GM21576 (cell line): ENCODE results near the gene SPATA45.

ENCODE experiments used
- ATAC-seq: cut with Tn5 transposase; IDR thresholded peaks from one replicate; pipeline ENCODE4 v1.9.1; 2021; ENCODE audit warnings: mild to moderate bottlenecking, moderate library complexity; ENCODE audit not compliant: unreplicated experiment

Gene SPATA45

DNA sequence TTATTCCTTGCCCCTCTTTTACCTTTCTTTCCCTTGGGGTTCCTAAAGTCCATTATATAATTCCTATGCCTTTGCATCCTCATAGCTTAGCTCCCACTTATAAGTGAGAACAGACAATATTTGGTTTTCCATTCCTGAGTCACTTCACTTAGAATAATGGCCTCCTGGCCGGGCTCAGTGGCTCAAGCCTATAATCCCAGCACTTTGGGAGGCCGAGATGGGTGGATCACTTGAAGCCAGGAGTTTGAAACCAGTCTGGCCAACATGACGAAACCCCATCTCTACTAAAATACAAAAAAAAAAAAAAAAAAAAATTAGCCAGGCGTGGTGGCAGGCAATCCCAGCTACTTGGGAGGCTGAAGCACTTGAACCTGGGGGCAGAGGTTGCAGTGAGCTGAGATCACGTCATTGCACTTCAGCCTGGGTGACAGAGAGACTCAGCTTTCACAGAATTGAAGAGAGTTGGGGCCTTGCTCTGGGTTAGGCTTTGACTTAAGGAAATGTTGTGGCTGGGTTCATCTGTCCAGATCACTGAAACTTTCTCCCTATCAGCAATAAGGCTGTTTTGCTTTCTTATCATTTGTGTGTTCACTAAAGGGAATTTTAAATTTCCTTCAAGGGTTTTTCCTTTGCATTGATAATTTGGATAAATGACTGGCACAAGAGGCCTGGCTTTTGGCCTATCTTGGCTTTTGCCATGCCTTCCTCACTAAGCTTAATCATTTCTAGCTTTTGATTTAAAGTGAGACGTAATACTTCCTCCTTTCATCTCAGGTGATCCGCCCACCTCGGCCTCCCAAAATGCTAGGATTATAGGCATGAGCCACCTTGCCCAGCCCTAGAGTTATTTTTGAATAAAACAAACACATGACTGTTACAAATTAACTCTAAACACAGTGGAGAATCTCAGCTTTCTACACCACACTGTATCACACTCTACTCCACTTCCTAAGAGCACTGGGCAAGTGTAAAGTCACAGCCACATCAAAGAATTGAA lies 13.9 kb downstream of the SPATA45 start:
- ATAC-seq, result peak; percentile 67

DNA sequence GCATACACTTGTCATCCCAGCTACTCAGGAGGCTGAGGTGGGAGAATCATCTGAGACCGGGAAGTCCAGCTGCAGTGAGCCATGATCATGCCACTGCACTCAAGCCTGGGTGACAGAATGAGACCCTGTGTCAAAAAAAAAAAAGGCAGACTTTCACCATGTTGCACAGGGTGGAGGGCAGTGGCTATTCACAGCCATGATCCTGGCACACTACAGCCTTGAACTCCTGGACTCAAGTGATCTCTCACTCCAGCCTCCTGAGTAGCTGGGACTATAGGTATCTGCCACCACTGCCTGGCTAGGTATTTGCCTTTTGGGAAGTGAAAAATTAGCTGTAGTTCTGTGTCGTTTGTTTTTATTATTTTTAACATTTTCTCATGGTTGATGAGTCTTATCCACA lies 19.1 kb downstream of the SPATA45 start:
- ATAC-seq, result no peak

DNA sequence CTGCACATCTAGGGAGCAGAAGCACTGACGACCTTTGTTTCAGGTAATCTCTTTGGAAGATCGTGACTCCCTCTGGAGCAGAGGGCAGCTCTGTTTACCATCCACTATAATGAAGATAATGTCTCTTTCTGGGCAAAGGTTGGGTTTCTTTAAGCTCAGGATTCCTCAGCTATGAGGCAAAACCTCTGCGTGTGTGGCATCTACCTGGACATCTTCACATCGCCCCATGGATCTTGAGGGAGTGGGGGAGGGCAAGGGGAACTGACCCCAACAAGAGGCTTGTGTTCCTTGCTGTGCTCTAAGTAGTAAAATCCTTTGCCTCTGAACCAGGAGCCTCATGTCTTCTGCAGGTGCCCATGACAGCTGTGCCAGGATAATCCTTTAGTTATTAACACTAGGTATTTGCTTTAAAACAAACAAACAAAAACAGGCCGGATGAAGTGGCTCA lies 19.6 kb downstream of the SPATA45 start:
- no peak for ATAC-seq

DNA sequence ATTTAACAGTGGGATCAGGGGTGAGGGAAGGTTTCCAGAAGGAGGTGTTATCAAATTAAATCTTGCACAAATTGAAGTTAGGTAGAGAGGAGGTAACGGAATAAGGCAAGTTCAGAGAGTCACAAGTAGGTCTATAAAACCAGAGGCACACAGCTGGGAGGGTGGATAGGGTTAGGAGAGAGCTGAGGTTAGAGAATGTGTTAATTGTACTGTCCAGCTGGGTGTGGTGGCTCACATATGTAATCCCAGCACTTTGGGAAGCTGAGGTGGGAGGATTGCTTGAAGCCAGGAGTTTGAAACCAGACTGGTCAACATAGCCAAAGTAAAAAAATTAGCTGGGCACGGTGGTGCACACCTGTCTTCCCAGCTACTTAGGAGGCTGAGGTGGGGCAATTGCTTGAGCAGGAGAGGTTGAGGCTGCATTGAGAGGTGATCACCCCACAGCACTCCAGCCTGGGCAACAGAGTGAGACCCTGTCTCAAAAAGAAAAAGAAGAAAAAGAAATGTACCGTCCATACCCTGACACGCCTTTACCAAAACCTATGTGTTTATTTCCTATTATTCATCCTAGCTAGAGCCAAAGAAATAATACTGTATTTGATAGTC lies 20.2 kb downstream of the SPATA45 start:
- ATAC-seq, result no peak

DNA sequence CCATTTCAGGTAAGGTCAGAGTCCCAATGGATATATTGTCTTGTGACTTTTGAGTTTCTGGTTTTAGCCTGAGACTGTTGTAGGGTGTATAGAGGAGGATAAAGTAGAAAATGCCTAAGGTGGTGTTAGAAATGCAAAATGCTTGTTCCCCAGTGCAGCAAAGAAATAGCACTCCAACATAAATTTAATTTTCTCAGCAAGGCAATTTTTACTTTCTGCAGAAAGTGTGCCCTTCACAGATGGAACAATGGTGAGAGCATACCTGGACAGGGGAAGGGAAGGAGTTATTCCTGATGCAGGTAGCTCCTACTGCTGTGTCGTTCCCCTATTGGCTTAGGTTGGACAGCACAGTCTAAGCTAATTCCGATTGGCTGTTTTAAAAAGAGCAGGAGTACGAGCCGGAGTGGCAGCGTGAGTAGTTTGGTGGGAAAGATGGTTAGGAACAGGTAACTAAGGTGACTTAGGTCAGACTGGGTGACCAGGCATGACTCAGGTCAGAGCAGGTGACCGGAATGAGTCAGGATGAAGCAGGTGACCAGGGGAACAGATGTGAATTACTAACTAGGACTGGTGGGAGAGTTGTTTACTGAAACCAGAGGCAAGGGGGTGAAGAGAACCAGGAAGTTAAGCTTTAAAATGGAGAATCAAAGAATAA lies 21.5 kb downstream of the SPATA45 start:
- ATAC-seq, result no peak

DNA sequence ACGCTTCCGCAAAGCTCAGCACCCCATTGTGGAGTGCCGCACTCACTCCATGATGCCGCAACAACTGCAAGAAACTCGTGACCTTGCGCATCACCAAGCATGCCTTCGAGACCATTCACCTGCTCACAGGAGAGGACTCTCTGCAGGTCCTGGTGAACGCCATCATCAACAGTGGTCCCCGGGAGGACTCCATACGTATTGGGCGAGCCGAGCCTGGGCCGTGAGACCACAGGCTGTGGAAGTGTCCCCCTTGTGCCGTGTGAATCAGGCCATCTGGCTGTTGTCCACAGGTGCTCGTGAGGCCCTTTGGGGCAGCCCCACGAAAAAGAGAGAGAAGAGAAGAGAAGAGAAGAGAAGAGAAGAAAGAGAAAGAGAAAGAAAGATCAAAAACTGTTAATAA lies 23.2 kb downstream of the SPATA45 start:
- no peak for ATAC-seq

- ATAC-seq, result no peak
Measured at GRCh38 chr1:212822956-212823355, 24.5 kb downstream of the SPATA45 start.

DNA sequence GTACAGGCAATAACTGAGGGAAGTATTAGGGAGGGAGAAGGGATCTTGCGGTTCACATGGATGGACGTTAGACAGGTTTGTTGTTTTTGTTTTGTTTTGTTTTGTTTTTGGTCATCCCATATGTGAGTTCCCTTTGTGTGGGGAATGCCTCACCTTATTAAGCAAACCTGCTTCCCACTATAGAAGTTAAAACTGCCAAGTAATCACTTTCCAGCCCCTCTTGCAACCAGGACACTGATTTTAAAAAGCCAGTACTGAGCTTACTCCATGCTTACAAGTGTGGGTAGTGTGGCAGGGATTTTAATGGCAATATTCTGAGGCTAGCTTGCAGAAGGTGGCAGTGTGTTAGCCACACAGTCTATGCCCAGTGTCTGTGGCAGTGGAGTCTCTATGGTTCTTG lies 26.5 kb downstream of the SPATA45 start:
- ATAC-seq, result no peak

DNA sequence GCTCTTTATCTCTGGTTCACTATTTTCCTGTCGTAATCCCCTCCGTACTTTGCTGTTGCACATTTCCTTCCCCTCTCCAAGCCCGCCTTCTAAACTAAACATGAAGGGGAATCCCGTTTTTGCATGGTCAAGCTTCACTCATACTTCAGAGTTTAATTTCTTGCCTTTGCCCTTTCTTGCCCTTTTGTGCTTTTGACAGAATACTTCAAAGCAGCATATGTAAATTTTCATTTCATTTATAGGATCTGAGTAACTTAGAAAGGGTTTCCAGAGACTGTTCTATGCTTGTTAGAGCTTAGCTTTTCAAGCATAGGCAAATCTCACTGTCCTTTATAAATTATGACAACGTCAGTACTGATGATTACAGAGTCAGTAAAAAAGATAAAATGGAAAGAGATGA lies 27.7 kb downstream of the SPATA45 start:
- no peak for ATAC-seq

- no peak for ATAC-seq
Measured at GRCh38 chr1:212816567-212817278, 30.7 kb downstream of the SPATA45 start.

GRCh38 chr1:212814537-212815334 lies 32.7 kb downstream of the SPATA45 start:
- no peak for ATAC-seq

DNA sequence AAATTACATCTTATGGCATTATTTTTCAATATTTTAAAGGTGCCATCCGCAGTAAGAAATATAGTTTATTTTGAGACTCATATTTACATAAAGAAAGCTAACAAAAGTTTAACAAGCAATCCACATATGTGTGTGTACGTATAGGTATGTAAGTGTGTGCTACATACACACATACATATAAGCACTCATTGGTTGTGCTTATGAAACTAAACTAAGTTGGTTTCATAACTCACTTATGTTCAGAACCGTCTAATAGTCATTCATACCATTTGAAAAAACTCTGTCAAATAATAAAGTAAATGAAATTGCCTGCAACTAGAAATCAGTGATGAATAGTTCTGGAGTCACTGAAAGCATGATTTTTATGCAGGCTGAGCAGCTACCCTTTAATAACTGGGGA lies 41.7 kb downstream of the SPATA45 start:
- no peak for ATAC-seq

GRCh38 chr1:212797681-212798080 lies 49.8 kb downstream of the SPATA45 start:
- no peak for ATAC-seq

DNA sequence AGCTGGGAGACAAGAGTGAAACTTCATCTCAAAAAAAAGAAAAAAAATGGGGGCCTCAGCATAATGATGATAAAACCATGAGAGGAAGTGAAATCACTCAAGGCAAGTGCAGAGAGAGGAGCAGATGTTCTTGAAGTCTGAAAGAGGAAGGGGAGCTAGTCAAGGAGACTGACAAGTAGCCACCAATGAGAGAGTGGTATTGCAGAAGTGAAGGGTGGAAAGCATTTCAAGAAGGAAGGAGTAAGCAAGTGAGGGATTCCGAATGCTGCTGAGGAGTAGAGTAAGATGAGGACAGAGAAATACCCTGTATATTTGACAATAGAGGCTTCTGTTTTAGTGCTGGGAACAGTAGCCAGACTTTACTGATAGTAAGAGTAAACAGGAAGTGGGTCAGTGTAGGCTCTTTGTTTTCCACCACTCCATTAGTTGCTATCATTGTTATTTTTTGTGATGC lies 52.9 kb downstream of the SPATA45 start:
- ATAC-seq, result peak; percentile 78

- ATAC-seq, result no peak
Measured at GRCh38 chr1:212792396-212792908, 55.0 kb downstream of the SPATA45 start.

DNA sequence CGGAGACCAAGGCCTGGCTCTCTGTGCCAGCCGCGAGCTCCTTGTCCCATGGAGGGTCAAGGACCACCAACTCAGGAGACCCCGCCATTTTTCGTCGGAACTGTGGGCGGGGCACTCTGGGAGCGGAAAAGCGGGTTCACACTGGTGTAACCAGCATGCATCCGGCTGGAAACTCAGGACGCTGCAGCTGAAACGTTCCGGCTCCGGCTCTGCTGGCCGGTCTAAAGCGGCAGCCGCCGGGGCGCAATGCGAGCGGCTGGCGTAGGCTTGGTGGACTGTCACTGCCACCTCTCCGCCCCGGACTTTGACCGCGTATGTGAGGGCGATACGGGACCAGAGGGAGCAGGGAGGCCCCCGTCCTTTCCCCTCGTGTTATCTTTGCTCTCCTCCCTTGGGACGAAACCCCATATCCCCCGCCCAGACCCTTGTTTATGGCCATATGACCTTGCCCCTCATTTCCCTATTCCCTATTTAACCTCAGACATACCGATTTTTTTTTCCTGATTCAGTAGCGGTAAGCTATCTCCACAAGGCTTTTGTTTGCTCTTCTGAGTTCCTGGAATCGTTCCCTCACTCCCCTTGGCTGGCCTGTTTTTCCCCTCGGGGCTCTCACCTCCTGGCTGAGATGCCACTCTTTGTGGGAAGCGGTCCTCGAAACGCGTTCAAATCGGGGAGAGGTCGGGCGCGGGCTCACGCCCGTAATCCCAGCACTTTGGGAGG lies 55.6 kb downstream of the SPATA45 start, which contains the start of the genes NSL1 and TATDN3:
Gene NSL1 (minus strand): TSS at position 102 of the 720 bp plus-strand sequence. CDS start 14 bp downstream, at position 88.
Gene TATDN3 (plus strand): TSS at position 219 of the 720 bp plus-strand sequence. CDS start 28 bp downstream, at position 247.
- ATAC-seq, result peak; percentile 62

- ATAC-seq, result peak; percentile 21
Measured at GRCh38 chr1:212791261-212791675, 56.2 kb downstream of the SPATA45 start.

DNA sequence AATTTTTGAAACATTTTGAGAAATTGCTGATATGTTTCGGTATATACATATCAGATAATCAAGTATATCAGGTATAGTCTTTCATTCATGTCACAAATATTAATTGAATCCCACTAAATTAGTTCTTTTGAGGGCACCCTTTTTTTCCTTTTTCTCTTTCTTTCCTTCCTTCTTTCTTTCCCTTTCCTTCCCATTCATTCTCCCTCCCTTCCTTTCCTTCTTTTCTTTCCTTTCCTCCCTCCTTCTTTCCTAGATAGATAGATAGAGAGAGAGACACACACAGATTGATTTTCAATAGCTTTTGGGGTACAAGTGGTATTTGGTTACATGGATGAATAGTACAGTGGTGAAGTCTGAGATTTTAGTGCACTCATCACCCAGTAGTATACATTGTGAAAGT lies 61.6 kb downstream of the SPATA45 start:
- no peak for ATAC-seq

DNA sequence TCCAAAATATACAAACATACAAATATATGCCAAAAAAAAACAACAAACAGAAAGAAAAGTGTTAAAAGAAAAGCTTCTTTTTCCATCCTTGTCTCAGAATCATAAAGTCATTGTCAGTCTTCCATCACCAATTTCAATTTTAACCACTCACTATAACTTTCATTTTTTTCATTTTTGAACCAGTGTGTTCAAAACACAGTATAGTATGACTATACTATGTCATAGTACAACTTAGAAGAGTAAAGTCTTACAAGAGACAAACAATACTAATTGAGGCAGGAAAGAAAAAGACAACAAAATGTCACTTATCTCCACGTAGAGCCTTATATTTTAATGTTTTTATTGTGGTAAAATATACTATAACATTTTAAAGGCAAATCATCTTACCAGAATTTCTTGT lies 63.5 kb downstream of the SPATA45 start:
- ATAC-seq, result no peak
